HG03558 (cell line): ENCODE measurements around the gene ZBTB33.

Experiments used
- ATAC-seq: cut with Tn5 transposase; IDR thresholded peaks from one replicate; pipeline ENCODE4 v1.9.1; 2021; ENCODE audit warnings: moderate number of reproducible peaks; ENCODE audit not compliant: unreplicated experiment; ENCODE audit errors: extremely low read depth

Gene ZBTB33

GRCh38 chrX:120250522-120251271 is at the start of gene ZBTB33:
ZBTB33 (plus strand) TSS chrX:120250812; CDS start chrX:120253416, 2,604 bp downstream.
- ATAC-seq = peak; percentile 93

DNA sequence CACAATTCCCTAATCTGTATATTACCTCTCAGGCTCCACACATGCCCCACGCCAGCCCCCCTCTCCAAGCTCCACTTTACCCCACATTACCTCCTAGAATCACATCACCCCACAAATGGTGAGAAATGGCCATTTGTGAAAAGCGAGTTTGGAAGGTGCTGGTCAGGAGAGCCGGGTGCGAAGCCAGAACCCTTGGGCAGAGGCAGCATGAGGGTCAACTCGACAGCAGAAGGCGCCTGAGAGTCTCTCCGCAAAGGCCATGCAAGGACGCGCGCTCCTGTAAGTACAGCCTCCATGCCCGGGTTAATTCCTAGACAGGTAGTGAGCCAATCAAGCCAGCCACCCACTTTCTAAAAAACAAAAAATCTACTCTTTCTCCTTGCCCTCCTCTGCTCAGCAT is 49.8 kb upstream of the ZBTB33 start:
- no peak for ATAC-seq

- no peak for ATAC-seq
Observed at GRCh38 chrX:120205816-120206753, 44.5 kb upstream of the ZBTB33 start.

DNA sequence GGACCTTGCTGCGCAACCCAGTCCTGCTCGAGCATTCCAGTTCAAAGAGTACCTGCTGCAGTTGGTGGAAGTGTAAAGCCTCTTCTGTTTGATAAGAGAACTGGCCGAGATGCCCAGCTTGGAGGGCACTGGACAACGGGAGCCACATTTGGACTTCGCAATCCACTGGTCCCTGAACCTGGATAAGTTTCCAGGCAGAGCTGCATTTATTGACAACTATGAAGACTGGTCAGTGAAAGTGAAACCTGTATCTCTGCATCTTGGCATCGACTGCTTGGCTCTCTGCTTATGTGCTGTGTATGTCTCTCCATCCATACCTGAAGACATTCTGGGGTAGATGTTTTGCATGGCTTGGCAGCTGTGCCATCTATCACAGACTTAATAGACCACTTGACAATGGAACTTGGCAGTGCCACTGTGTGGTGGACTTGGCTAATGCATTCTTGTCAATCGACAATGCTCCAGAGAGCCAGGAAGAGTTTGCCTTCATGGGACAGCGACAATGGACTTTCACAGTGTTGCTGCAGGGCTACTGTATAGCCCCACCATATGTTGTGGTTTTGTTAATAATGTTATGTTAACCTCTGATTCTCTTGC is 43.5 kb upstream of the ZBTB33 start:
- no peak for ATAC-seq

GRCh38 chrX:120213438-120214265 is 37.0 kb upstream of the ZBTB33 start:
- ATAC-seq = no peak

GRCh38 chrX:120223374-120223773 is 27.2 kb upstream of the ZBTB33 start:
- ATAC-seq = no peak

DNA sequence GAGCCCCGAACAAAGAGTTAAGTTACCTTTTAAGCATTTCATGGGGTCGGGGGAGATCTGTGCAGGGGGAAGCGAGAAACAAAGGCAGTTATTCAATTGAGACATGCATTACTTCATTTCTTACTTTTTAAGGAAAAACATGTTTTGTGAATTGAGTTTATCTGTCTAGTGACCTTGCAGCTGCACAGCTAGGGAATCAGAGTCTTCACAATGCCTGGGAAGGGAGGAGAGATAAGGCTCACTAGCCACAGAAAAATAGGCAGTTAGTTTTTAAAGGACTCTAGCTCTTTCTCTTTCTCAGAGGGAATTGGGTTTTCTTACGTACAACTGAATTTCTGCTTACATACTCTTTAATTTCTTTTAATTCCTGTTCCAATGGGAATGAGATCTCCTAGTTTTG is 26.2 kb upstream of the ZBTB33 start:
- ATAC-seq = no peak

DNA sequence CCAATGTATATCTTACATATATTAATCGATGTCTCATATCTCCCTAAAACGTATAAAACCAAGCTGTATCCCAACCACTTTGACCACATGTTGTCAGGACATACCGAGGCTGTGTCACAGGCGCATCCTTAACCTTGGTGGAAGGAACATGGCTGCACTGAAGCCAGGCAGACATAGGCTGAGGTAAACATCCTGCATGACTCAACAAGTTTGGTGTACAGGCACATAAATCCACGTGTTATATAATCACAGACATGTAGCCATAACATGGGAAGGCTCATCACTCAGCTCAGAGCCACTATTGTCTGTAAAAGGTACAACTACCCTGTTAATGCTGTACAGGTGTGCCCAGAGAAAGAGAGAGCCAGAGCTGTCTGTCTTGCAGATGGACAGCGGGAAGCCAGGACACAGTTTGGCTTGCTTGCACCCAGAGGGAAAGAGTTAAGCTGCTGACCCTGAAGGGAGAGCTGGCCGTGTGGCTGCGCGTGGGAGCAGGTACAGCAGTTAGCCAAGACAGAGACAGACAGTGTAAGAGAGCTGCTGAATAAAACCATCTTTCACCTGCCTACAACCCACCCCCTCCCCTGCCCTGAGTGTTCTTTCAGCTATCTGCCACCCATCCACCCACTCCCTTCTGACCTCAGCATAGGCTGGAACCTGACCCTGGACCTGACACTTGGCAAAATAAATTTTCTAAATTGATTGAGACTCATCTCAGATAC is 22.3 kb upstream of the ZBTB33 start:
- no peak for ATAC-seq

DNA sequence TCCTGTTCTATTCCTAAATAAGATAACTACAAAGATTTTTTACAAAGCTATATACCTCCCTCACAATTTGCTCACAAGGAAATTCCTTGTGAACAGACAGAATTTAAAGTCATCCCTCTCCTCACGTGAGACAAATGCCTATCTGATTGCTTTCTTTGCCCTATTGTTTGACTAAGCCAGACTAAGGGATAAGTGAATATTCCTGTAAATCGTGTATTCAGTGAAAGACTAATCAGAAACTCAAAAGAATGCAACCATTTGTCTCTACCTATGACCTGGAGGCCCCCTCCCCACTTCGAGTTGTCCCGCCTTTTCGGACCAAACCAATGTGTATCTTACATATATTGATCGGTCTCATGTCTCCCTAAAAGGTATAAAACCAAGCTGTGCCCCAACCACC is 15.3 kb upstream of the ZBTB33 start:
- no peak for ATAC-seq

DNA sequence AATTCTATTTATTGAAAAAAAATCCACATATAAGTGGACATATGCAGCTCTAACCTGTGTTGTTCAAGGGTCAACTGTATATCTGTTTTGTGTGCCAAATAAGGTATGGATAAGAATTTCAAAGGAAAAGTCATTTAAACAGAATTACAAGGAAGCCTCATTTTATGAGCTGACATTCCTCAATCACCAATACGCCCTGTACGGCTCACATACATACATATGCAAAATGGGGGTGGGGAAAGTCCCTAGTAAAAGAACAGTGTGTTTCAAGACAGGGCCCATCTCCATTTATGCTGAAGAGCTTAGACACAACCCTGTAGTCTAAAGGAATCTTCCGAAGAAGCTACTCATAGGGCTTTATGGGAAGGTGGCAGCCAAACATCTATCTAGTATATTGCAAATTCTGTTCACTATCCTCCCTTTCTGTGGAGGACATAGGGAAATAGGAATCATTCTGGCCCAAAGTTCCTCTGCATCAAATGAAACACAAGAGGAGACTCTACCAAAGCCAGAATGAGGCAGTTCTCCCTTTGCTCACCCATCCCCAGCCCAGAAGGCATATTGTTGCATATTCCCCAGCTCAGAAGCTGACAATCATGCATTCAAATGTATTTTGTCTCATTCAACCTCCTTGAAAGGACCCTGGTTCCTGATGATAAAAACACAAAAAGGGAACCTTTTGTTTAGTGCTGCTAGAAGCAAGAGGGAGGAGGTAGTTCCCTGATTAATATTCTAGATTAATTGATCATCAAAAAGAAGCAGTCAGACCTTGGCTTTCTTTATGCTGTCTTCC is 13.7 kb upstream of the ZBTB33 start:
- no peak for ATAC-seq

DNA sequence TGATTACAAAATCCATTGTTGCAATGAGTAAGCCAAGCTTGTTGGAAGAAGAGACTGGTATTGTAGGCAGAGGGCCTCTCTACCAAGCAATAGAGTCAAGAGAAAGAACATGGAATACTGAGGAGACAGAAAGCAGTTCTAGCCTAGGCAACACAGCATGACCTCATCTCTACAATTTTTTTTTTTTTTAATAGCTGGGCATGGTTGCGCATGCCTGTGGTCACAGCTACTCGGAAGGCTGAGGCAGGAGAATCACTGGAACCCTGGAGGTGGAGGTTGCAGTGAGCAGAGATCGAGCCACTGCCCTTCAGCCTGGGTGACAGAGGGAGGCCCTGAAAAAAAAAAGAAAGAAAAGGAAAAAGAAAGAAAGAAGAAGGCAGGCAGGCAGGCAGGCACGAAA is 11.7 kb upstream of the ZBTB33 start:
- ATAC-seq = no peak

GRCh38 chrX:120242813-120243212 is 7.8 kb upstream of the ZBTB33 start:
- no peak for ATAC-seq

DNA sequence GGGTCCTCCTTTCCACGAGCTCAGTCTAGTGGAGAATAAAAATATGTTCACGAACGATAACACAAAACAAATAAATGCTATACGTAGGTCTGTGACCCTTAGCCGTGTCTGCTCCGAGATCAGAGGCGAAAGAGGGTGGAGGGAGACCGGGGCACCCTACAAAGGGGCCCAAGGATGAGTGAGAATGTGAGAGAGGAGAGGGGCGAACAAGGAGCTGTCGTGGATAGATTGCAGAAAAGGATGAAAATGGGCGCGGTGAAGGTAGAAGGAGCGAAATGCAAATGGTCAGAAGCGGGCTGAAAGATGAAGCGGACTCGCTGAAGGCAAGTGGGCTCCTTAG is 6.2 kb upstream of the ZBTB33 start:
- no peak for ATAC-seq

GRCh38 chrX:120244735-120245498 is 5.7 kb upstream of the ZBTB33 start:
- peak; percentile 67 for ATAC-seq

DNA sequence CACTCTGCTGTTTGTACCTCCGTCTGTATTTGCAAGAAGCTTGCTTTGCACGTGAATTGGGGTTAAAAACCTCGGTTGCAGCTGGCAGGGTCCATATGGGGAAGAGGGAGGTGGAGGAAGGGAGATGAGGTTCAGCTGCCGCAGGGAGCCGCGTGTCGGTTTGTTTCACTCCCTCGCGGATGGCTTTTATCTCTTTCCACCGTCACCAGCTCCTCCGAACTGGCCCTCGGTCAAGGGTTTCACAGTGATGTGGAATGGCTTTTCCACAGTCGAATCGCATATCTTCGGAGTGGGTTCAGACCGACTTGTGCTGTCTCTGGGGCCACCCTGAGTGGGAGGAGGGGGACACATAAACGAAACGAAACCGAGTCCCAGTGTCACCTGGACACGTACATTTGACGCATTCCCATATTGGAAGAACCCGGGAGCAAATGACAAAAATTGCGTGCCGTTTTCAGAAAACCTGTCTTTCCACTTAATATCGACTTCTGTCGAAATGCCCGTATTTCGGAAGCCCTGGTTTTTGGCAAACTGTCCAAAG is 929 bp downstream of the ZBTB33 start:
- no peak for ATAC-seq

GRCh38 chrX:120253784-120254183 is 3.2 kb downstream of the ZBTB33 start:
- no peak for ATAC-seq

DNA sequence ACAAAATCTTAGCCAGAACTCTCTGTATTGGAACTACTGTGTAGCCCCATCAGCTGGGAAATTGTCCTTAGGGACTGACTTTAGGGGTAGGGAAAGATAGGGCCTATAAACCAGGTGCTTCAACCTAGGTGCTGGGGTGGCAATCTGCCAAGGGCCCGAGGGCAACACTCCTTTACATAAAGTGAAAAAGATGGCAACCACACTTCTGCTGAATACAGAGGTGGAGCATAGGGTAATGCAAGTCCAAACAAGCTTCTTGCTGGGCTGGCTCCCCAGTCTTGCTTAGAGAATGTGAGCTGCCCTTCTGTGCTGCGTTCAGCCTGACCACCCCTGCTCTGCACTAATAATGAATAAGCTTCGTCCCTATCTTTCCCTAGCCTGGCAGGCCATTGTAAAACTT is 9.8 kb downstream of the ZBTB33 start:
- no peak for ATAC-seq
